ENCODE data around the gene RRM2. TPM values are rescaled to one million over a fixed set of nuclear protein-coding genes. Genes with fewer than 3 reads are reported as not detected.

RRM2 gene
- total RNA-seq, 1 experiment from 2014 or later: 330 TPM

- Histone ChIP-seq H3K4me3 (replicated peaks in 1 of 2; ENCODE audit: low read depth in 1 of 2, low read length in 2 of 2) (peak overlapping the region; percentile 86 to 96), H4K20me1 (ENCODE audit: insufficient read depth) (peaks cover 13% of the 10 kb centered on the region; the same call in 1 of the 2 replicates), H3K4me2 (ENCODE audit: low read length) (peak overlapping the region; percentile 88), H3K36me3 (ENCODE audit: control insufficient read depth in 1 of 2, insufficient read depth in 2 of 2, low read length in 2 of 2) (peaks cover 7 to 28% of the 10 kb centered on the region in 2 experiments; a peak in 3 of 4 replicates), H3K27me3 (ENCODE audit: insufficient read depth, low read length) (no peaks in the 10 kb centered on the region), H2AFZ (ENCODE audit: low read depth, low read length, poor library complexity, severe bottlenecking) (no peak overlapping the region), H3K9ac (ENCODE audit: low read length) (peak overlapping the region; percentile 99), H3K4me1 (ENCODE audit: control insufficient read depth in 1 of 2, insufficient read depth in 2 of 2, low read length in 2 of 2) (peaks cover 18 to 45% of the 10 kb centered on the region in 2 experiments; a peak in 3 of 4 replicates), H3K9me3 (ENCODE audit: control insufficient read depth in 1 of 2, insufficient read depth in 1 of 2, low read depth in 1 of 2, low read length in 2 of 2) (no peaks in the 10 kb centered on the region), H3K9me2 (ENCODE audit: insufficient read depth) (no peaks in the 10 kb centered on the region), H3K79me2 (ENCODE audit: insufficient read depth, low read length) (peaks cover 50% of the 10 kb centered on the region), H3K27ac (ENCODE audit: low read depth, low read length) (peak overlapping the region; percentile 80)
- DNase-seq (ENCODE audit: low read depth, low spot score) (no peak), ATAC-seq (no peak)
- RAD21 ChIA-PET (ENCODE audit: low non-redundant PET in 1 of 2, low total read pairs in 2 of 2, uncharacterized antibody in 2 of 2, unreplicated experiment in 2 of 2): no interaction called here
- intact Hi-C loops (cut with micrococcal nuclease): loop anchor here (2.0 to 10.0 kb wide), 2 partner anchors 184 to 320 kb away; partner anchors contain the start of gene HPCAL1
- CTCF ChIA-PET: no interaction called here
- no TSS peak for BruUV-seq (replicated peaks)
- no peak for TF ChIP-seq CTCF (IDR thresholded peaks at IDR 0.05 in 2 of 3, conservative IDR thresholded peaks at IDR 0.05 in 1 of 3; ENCODE audit: borderline replicate concordance in 1 of 3, insufficient read depth in 1 of 3, low read depth in 2 of 3, low read length in 2 of 3)
- TF ChIP-seq MAX (IDR thresholded peaks at IDR 0.05): no peak
- TF ChIP-seq CEBPB (IDR thresholded peaks at IDR 0.05; ENCODE audit: low read depth): no peak
- TF ChIP-seq POLR2AphosphoS5 (IDR thresholded peaks at IDR 0.05; ENCODE audit: low read depth, low read length): peak; percentile 59
- no peak for TF ChIP-seq EZH2phosphoT487 (IDR thresholded peaks at IDR 0.05; ENCODE audit: borderline replicate concordance)
- POLR2A ChIA-PET: interaction anchor here (0.6 to 0.8 kb wide), 2 partner anchors 42 to 327 kb away, joined by 3 to 4 read pairs; no protein-coding TSS in a partner anchor
These were observed 1.5 kb upstream of the RRM2 start for GRCh38 chr2:10120877-10121574.

Measured in HCT116 (cell line).